HG03159 (cell line): Measurements from ENCODE around the gene CDH2.

Experiments
- ATAC-seq: cut with Tn5 transposase; IDR thresholded peaks from one replicate; pipeline ENCODE4 v1.9.1; 2021; ENCODE audit warnings: mild to moderate bottlenecking, moderate library complexity; ENCODE audit not compliant: unreplicated experiment

The CDH2 gene

DNA sequence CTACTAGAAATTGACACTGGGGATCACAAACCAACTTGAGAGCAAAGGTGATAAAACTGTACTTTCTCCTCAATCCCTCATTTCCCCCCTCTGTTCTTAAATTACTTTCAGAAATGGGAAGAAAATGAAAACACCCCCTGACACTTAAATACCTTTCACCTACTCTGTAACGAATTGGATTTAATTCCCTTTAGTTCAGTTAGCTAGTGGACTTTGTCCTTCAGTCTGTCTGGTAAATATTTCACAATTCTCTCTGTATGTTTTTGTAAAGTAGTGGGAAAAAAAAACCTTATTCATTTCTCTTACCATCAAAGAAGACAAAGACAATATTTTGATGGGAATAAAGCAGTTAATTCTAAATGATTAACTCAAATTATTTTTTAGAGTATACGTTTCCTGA, 85.7 kb downstream of the CDH2 start:
- ATAC-seq = no peak

GRCh38 chr18:28088477-28088876, 88.5 kb downstream of the CDH2 start:
- ATAC-seq = no peak

- ATAC-seq = no peak
Observed at GRCh38 chr18:28086670-28087552, 90.0 kb downstream of the CDH2 start.

GRCh38 chr18:28081516-28081915, 95.4 kb downstream of the CDH2 start:
- ATAC-seq = no peak

GRCh38 chr18:28080876-28081300, 96.0 kb downstream of the CDH2 start:
- ATAC-seq = peak; percentile 80

- no peak for ATAC-seq
Observed at GRCh38 chr18:28079883-28080282, 97.0 kb downstream of the CDH2 start.

GRCh38 chr18:28078849-28079248, 98.1 kb downstream of the CDH2 start:
- ATAC-seq = no peak

- no peak for ATAC-seq
Observed at GRCh38 chr18:28078298-28078697, 98.6 kb downstream of the CDH2 start.

- no peak for ATAC-seq
Observed at GRCh38 chr18:28075501-28075900, 101.4 kb downstream of the CDH2 start.

DNA sequence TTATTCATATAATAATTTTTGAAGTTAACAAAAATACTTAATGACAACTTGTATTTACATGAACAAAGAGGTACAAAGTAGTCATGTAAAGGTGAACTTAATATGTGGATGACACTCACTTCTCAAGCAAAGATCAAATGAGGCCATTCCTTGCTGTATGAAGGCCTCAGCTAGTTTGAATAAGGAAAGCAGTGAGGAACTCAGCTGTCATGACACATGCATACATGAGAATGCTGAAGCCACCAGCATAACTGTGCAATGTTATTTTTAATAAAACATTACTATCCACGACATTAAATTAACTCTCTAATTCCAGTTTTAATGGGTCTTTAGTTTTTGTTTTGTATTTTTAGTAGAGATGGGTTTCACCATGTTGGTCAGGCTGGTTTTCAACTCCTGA, 102.9 kb downstream of the CDH2 start:
- ATAC-seq = no peak

GRCh38 chr18:28073658-28074057, 103.3 kb downstream of the CDH2 start:
- ATAC-seq = no peak

DNA sequence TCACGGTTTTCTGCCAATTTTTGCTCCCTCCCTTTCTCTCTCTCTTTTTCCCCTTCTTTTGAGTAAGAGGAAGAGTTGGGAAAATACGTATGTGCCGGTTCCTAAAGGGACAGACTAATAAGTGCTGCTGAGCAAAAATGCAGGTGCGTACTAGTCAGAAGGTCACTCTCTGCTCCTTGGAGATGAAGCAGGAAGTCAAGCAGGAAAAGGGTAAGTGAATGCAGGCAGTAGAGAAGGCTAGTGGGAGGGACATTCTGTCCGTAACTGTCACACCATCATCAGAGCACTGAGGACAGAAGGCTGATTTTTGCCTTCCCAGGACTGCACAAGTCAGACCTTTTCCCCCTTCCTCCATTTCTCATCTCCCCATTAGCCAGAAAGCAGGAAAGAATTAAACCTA, 105.7 kb downstream of the CDH2 start:
- no peak for ATAC-seq

DNA sequence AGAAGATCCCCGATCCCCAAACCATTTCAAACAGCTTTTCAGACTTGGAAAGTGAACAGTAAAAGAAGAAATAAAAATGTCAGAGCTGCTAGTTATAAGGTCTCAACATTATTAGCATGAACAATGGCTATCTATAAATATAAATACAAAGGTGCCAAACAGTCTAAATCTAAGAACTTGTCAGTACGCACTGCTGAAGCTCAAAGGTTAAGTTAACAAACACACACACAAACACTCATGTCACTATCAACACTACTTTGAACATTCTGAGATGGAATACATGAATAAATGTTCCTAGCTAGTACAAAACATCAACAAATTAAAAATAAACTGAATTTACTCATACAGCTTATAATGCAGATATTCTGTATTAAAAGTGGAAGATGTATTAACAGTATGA, 108.7 kb downstream of the CDH2 start:
- ATAC-seq = no peak

DNA sequence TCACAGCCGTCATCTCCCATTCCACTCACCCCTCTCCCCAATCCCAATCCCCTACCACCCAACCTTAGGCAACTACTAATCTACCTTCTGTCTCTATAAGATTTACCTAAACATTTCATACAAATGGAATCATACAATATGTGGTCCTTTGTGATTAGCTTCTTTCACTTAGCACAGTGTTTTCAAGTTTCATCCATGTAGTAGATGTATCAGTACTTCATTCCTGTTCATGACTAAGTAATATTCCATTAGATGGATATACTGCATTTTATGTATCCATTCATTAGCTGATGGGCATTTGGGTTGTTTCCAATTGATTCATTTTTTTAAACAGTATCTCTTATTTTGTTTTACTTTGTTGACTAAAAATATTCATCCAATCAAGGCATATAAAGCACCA, 109.6 kb downstream of the CDH2 start:
- ATAC-seq = no peak

GRCh38 chr18:28065793-28066186, 111.1 kb downstream of the CDH2 start:
- no peak for ATAC-seq

- no peak for ATAC-seq
Observed at GRCh38 chr18:28065031-28065792, 111.7 kb downstream of the CDH2 start.

DNA sequence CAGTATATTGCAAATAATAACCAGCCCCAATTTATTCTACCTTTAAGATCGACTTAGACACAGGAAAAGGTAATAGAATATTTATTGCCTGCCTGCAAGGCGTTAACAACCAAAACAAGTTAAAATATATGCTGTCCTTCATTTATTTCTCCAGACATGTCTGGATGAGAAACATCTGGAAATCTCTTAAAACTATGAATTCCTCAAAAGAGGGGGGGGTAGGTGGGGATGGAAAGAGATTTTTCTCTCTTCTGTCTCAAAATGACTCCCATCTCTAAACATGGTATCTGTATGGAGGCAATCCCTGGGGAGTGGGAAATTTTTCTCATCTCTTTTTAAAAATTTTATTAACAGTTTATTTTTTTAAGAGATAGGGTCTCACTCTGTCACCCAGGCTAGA, 113.0 kb downstream of the CDH2 start:
- no peak for ATAC-seq

DNA sequence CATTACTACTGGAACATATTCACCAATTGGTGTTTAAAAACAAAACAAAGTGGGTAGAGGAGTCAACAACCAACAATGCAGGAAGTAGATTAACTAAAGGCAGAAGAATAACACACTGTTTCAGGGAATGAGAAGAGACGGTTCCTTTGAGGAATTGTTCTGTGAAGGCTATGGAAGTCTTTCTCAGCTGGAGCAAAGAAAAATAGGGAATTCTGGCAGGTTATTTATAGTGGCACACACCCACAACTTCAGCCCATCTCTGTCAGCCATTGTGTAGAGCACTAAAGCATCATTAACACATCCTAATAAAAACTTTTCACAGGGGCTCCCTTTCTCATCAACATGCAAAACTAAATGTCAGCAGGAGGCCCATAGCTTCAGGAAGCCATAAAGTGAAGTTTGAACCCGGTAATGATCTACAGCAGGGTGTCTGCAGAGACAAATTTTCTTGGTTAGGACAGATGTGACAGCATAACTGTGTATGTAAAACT, 113.6 kb downstream of the CDH2 start:
- no peak for ATAC-seq

DNA sequence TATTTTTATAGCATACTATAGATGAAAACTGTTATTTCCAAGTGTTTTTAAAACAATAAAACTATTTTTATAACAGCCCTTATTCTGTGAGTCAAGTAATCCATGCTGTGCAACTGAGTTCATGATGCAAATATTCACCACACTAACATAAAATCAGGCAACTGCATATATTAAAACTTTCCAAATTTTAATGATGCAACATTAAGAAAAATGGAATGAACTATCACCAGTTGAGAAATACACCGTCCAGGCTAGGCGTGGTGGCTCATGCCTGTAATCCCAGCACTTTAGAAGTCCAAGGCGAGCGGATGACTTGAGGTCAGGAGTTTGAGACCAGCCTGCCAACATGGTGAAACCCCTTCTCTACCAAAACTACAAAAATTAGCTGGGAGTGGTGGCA, 114.5 kb downstream of the CDH2 start:
- ATAC-seq = no peak

GRCh38 chr18:28059861-28060260, 117.1 kb downstream of the CDH2 start:
- ATAC-seq = no peak

- no peak for ATAC-seq
Observed at GRCh38 chr18:28050545-28050944, 126.4 kb downstream of the CDH2 start.

DNA sequence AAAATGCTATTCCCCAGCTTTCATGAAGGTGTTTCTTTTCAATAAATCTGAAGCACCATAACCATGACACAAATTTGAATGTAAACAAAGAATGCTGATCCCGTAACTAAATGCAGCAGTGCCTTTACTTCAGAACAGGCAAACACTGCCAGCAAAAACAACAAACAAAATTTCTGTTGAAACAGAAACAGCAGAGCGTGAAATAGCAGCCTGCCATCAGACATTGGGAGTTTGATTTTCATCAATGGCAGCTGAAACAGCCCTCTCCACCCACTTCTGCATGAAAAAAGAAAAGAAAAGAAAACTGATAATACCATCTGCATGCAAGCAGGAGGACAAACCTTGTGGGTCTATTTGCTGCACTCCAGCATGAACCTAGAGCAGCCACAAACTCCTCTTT, 128.3 kb downstream of the CDH2 start:
- ATAC-seq = no peak
